IPS DF 19.7 (cell line): Measurements from ENCODE around the gene RECQL5.
"Not testable (repeated sequence)": the region's sequence is repeated elsewhere in the genome, so short reads cannot be mapped to it uniquely, and the experiment has no call there.

Experiments used
- DNase-seq: peaks from one replicate; pipeline ENCODE4 v3.0.0-alpha.2; 2013; ENCODE audit warnings: low read depth, low spot score

RECQL5 gene

DNA sequence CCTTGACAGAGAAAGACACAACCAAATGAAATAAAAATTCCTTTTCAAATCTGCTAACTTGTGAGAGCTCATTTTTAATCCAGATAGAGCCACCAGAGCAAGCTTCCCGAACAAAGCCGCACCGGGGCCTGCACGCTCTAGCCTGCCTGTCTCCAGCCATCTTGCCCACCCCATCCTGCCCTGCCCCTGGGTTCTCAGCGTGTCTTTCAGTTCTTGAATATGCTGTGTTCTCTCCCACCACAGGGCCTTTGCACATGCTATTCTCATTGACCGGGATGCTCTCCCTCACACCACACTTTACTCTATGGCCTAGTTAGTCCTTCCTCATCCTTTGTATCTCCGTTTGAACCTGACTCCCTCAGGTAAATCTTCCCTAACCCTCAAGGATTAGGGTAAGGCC, 19.0 kb downstream of the RECQL5 start:
- no peak for DNase-seq

DNA sequence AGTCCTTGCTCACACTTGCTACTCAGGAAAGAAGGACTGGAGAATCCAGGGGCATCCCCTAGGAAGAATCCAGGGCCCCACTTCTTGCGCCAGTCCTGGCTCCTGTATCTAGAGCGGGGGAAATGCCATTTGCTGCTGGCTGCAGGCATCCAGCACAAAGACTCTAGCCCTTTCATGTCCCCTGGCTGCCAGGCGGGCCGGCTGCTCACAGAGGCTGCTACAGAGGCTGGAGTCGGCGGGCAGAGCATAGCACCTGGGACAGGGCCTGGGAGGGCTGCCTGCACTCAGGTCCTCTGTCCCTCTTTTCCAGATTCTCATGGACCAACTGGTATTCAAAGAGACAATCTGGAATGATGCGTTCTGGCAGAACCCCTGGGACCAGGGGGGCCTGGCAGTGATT, 19.9 kb downstream of the RECQL5 start:
- no peak for DNase-seq

DNA sequence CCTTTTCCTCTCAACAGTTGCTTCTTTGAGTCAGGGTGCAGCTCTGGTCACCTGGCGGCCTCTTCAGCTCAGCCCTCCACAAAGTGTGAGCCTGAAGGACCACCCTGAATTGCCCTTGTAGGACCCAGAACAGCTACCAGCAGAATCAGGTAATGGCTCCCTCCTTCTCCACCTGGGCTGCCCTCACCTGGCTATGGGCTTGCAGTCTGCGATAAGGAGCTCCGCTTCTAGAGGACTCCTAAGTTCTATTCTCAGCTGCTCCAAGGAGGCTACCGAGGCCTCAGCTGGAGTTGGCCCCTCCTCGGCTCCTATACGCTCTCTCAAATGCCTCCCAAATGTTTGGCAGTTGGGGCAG, 20.3 kb downstream of the RECQL5 start:
- no peak for DNase-seq

DNA sequence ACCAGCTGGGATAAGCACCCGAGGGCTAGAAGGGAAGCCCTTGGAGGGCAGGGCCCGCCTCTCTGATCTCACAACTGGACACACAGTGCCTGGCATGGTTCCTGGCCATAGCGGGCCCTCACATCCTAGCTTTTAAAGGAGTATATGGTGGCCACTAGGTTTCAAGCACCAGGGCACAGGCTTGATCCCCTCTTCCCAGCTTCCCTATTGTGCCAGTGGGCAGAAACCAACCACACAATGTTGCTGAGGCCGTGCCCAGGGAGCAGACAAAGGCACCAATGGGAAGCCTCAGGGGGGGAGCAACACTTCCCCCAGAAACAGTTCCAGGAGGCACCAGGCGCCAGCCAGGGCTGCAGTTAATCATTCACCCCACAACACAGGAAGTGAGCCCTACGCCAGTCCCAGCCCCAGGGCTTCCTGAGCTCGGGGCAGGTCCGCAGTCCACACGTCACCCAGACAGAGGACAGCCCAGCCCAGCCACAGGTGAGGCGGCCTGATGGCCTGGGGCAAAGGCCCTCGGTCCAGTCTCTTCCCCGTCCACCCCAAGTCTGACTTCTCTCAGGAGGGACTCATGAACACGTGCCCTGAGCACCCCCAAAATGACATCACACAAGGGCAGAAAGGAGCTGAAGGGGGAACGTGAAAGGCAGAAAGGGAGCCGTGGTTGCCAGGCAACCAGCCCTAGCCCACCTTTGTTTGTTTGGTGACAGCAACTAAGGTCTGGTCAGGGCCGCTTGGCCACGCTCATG, 20.9 kb downstream of the RECQL5 start:
- no peak for DNase-seq

DNA sequence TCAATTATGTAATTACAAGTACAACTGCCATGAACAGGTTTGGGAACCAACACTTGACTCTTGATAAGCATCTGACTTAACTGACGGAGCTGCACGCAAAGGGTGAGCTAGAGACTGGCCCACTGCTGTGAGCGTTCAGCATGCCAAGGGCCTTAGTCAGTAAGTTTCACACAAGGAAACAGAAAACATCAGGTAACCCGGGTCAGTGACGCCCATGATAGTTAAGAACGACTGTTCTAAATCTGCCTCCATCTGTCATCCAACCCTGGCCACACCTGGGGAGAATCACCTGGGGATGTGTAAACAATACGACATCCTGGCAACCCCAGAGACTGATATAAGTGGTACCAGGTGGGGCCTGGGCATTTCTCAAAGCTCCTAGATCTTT, 21.5 kb downstream of the RECQL5 start:
- no peak for DNase-seq

DNA sequence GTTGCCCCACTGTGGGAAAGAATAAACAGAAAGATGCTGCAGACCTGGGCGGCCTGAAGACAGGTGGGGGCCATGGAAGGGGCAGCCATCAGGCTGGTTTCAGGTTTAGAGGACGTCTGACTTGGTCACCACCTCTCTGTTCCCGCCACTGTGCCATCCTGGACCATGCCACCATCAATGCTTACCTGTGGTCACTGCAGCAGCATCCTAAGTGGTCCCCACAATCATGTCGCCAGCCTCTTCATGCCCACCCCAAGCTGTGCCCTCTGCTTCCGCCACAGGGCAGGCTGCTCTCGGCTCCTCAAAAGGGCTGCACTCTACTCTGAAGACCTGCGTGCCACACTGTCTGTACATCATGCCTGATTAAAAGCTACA, 23.3 kb downstream of the RECQL5 start:
- DNase-seq = no peak

DNA sequence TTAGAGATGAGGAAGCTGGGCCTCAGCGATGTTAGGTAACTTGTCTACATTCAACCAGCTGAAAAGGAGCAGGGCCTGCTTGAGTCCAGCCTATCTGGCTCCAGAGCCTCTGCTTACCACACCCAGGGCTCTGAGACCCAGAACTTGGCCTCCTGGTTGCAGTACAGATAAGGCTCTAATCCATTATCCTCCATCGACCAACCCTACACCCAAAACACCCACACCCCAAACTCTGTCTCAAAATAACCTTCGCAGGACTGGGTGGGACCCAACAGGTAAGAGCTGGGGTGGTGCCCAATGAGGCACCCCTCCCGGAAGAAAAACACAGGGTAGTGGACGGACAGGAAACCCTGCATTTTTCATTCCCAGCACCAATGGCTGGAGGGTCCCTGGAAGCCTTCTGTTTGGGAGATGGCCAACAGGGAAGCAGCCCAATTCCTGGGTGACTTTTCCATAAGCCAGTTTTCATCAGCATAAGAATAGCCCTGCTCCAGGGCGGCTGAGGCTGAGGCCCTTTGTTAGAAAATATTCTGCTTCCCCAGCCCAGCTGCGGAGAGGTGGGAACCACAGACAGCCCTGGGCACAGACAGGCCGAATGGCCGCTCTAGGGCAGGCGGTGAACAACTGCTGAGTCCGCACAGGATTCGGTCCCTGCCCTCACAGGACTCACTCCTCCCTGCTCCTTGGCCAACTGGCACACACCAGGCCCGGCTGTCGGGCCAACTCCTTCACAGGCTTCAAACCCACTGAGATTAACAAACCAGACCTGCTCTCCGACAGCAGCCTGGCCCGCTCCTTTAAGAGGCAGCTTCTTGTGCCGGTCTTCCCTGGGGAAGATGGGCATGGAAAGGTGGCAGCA, 23.9 kb downstream of the RECQL5 start:
- DNase-seq = no peak

DNA sequence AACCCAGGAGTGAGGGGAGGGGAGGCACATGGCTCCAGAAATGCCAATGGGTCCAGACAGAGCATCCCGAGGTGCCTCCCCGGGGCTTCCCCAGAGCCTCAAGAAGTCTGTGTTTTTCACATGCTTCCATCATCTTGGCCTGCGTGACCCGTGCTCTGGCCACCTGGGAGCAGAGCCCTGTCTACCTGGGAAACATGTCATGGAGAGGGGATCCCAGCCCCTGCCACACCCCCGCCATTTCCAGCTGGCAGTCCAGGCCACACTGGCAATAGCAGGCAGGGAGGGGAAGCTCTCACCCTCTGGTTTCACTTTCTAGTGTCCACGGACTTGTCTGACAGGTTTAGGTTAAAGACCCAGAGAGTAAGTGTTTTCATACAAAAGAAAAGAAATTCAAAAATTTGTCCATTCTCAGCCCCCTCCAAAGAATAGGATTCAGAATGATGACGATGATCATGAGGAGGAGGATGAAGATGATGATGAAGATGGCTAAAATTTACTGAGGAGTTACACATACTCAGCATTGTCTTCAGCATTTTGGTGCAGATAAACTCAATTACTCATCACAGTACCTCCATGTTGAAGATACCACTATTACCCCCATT, 24.7 kb downstream of the RECQL5 start:
- DNase-seq = no peak

DNA sequence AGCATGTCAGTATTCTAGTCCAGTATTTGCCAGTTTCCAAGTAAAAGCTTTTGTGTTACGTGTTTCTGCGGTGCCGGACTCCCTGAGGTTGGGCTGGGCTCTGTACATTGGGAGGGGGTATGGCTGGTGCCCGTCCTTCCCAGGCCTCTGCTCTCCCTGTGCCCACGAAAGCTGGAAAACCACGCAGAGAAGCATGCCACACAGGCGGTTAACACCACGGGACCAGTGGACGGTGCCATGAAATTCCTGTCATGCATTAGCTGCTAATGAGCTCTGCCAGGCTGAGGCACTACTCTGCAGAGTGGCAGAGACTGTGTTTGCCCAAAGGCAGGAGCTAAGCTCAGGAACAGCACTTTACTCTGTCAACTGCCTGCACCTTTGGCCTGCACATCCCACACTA, 25.6 kb downstream of the RECQL5 start:
- DNase-seq = no peak

DNA sequence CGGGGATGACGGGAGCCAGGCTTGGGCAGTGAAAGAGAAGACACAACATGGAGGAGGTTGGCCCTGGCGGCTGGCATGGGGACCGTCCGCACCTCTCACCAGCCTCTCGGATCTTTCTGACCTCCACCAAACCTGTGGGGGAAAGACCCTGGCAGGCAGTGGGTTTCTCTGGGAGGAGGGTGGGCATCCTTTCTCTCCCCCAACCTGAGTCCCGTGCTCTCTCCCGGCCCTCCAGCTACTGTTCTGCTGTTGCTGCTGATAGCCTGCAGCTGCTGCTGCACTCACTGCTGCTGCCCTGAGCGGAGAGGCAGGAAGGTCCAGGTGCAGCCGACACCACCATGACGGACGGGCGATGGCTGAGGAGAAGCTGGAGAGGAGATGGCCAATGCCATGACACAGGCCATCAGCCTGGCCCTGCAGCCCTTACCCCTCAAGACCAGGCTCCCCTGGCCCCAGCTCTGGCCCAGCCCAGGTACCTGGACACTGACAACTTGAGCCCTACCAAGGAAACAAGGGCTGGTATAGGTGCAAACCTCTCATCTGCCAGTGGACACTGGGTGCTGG, 26.3 kb downstream of the RECQL5 start:
- DNase-seq = no peak

DNA sequence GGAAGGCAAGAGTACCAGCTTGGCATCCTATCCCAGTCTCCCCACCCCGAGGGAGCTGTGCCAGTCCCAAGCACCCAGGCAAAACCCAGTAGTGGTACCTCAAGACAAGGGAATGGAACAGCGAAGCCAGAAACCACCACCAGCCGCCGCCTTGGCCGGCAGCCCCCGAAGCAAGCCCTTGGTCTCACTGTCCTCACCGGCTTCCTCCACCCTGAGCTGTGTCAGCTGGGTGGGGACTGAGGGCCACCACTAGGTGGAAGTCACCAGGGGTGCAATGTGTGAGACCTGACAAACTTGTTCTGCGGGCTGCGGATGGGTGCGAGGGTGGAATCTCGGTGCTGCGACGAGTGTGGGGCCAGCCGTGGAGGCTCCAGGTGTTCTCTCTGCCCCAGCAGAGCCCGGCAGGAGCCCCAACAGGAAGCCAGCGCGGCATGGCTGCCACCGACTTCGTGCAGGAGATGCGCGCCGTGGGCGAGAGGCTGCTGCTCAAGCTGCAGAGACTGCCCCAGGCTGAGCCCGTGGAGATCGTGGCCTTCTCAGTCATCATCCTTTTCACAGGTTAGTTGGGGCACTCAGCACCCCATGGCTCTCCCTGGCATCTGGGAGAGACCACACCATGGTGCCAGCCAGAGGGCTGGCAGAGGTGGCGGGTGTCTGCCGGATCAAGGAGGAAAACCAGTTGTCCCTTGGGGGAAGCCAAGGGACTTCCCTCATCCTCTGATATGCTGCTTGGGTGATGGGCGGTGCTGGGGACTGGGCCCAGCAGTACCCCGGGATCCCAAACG, 27.0 kb downstream of the RECQL5 start:
- no peak for DNase-seq

DNA sequence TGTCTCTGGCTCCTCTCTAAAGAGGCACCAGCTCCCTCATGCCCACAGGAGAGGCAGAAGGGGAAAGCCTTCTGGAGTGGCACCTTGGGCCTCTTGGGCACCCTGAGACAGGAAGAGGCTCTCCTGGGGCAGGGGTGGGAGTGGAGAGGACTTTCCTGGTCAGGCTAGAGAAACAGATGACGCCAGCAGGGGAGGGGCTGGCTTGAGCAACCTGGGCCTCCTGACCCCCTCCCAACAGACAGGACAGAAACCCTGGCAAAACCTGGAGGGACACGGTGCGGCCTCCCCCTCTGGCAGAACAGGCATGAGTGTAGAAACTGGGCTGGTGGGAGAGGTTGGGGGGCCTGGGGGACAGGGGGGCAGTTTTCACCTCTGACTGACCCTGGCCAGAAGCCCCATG, 27.6 kb downstream of the RECQL5 start:
- DNase-seq = no peak

DNA sequence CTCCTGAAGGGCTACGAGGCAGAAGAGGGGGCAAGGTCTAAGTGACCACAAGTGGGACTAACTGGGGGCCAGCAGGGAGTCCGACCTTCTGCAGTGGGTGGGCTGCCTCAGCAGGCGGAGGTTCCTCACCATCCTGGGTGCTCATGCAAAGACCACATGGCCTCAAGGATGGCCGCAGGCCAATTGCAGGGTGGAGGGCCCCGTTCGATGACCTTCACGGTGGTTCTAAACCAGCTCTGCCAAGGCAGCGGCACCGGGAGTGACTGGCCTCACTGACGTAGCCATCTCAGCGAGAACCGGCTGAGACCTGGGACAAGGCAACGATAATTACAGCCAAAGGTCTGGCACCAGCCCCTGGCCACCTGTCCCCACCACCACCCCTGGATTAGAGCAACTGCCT, 28.1 kb downstream of the RECQL5 start:
- DNase-seq = no peak

DNA sequence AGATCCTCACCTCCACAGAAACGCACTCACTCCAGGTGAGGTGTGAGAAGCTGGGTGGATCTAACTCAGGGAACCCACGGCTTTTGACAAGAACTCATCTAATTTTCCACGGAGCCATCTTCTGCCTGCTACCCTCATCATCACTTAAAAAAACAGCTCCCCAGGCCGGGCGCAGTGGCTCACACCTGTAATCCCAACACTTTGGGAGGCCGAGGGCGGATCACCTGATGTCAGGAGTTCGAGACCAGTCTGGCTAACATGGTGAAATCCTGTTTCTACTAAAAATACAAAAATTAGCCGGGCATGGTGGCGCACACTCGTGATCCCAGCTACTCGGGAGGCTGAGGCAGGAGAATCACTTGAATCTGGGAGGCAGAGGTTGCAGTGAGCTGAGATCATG, 28.9 kb downstream of the RECQL5 start:
- DNase-seq = not testable (repeated sequence)

DNA sequence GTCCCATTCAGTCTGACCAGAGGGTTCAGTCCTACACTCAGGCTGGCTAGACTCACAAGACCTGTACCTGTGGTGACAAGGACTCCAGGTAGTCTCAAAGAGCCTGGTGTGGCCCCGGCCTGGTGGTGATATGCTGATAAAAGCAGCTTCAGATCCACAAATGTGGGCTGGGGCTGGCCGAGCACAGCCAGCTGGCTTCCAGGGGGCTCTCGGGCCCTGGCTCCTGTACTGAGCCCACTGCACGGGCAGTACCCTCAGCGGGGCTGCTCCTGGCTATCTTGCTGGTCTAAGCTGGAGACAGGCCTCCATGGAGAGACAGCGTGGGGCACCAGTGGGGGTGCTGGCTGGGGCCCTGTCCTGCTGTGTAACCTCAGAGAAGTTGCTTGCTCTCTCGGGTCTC, 29.4 kb downstream of the RECQL5 start:
- DNase-seq = no peak

DNA sequence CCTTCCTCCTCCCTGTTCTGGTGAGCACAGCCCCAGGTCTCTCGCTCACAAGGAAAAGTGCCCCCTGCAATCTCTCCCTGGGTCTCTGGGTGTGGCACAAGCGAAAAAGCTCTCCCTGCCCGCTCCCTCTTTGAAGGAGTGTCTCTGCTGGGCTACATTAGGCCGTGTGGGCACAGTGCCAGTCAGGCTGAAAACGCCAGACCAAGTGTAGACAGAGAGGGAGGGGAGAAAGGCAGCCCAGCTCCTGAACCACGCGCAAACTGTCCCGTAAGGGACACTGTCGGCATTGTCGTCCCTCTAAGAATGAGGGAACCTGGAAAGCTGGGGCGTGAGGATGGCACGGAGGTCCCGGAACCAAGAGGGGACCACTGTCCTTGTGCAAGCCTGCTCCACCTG, 29.8 kb downstream of the RECQL5 start:
- DNase-seq = no peak

DNA sequence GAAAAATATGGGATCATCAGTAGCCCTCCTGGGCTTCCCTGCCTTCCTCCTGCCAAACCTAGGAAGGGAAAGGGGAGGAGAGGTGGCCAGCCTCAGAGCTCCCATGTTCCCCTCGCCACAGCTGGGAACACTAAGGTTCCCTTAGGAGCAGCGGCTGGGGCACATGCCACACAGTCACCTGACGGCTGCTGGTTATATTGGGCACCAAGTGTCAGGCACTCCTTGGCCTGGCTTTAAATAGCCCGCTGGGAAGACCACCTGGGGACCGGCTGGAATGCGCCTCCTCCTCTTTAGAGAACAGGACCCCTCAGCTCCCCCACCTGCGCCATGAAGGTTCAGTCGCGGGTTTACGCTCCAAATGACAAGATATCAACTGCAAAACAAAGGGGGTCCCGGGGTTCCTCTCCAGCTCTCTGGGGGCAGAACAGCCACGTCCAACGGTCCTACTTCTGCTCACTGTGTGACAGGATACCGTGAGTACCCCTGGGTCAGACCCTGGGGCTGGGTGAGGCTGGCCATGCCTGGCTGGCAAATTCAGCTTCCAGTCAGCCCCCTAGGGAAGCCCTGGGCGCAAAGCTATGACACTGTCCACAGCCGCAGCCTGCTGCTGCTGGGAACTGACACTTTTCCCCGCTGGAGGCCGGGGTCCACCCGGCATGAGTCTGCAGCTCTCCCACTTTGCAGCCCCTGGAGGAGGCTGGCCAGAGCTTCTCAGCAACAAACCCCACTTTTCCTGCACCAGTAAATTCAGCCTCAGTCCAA, 30.4 kb downstream of the RECQL5 start:
- DNase-seq = no peak

DNA sequence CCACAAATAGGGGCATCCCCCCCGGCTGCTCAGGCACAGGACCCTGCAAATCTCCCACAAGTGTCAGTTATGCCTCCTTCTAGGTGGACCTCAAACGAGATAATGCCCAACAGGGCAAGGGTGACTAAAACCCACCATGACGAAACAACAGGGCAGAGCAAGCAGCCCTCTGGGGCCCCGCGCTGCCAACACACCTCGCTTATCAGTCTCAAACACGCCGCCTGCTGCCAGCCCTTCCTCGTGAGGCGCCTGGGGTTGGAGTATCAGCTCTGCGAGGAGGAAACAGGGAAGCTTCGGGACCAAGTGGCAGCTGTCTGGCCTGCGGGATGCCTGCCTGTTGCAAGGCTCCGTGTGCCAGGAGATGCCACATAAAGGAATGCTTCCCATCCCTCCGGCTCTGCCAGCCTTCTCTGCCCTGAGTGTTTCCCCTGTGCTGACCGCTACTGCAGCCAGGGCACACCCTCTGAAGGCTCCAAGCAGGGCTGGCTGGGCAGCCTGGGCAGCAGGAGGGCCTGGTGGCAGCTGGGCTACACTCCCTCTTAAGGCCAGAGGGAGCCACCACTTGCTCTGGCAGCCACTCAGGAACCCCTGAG, 31.2 kb downstream of the RECQL5 start:
- no peak for DNase-seq

DNA sequence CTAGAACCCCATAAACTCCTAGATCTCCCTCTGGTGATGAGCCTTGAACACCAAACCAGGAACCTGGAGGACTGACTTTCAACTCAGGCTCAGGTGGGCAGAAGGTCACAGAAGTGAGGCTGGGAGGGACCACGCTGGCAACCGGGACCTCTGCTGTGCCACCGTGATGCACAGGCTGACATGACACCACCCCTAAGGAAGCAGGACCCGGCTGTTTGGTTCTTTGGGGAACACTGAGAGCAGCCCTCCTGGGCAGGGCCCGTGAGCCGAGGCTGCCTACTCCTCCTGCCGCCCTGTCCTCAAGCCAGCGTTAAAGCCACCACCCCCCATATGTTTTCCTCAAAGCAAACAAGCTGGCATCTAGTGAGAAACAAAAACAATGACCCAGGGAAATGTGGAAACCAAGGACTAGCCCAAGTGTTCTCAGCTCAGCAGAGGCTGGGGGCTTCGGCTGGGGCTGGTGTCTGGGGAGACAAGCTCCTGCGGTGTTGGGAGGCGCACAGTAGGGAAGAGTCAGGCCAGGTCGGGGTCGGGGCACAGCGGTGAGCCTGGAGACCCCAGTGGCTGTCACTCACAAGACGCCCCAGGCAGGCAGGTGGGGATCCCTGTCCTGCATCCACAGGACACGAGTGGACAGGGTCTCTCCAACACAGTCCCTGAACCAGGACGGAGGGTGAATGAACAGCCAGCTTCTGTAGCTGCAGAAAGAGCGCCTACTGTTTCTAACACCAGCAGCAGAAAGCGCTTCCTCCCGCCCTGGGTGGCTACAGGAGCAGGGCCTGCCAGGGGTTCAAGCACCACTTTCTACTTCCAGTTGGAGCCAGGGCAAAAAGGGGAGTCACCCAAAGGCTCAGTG, 32.0 kb downstream of the RECQL5 start:
- DNase-seq = no peak

DNA sequence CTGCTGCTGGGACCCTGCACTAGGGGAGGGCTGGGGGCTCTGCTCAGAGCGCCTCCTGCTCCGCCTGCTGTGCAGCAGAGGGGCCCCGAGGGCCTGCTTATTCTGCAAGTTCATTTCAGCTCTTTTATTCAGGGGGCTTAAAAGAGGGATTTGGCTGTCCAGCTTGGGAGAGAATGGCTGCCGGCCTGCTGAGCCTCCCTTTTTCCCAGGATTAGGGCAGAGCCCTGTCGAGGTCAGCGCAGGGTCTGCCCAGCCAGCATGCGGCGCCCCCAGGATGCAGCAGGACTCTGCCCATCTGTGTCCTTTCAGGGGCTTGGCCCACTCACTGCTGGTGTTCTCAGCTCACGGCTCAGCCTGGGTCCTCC, 32.6 kb downstream of the RECQL5 start:
- no peak for DNase-seq
